ENCODE measurements around the gene KCNH2. TPM values are rescaled to one million over a fixed set of nuclear protein-coding genes. Genes with fewer than 3 reads are reported as not detected.

Gene KCNH2
- total RNA-seq, 2 donors from 2014 or later = 3.6 to 5.3 TPM

GRCh38 chr7:150983893-150984368 is 5.8 kb upstream of the KCNH2 start:
- Histone ChIP-seq H3K27me3 (peaks cover 0 to 2% of the 10 kb centered on the region in 2 donors), H3K4me1 (peaks cover 4% of the 10 kb centered on the region), H3K9me3 (no peaks in the 10 kb centered on the region), H3K4me3 (no peak overlapping the region), H3K27ac (no peak overlapping the region), H3K36me3 (replicated peaks in 1 of 2; ENCODE audit: insufficient read depth in 1 of 2, low read depth in 2 of 2) (no peaks in the 10 kb centered on the region)
- TF ChIP-seq CTCF (IDR thresholded peaks at IDR 0.05) = no peak
- TF ChIP-seq POLR2A (IDR thresholded peaks at IDR 0.05) = no peak
- ATAC-seq = no peak
- peak in 3 of 4 donors; percentile 31 to 51 (median 49) for DNase-seq
- intact Hi-C loops (cut with DNase I) = no loop called here
- WGBS, 2 donors = 10 to 21% methylated on average over 2 of the region's 2 CpGs

GRCh38 chr7:150982351-150982750 is 4.2 kb upstream of the KCNH2 start:
- ATAC-seq (no peak), DNase-seq (no peak)
- Histone ChIP-seq H3K36me3 (replicated peaks in 1 of 2; ENCODE audit: insufficient read depth in 1 of 2, low read depth in 2 of 2) (no peaks in the 10 kb centered on the region), H3K4me1 (peaks cover 16% of the 10 kb centered on the region), H3K27me3 (peaks cover 0 to 11% of the 10 kb centered on the region in 2 donors), H3K4me3 (no peak overlapping the region), H3K27ac (no peak overlapping the region), H3K9me3 (no peaks in the 10 kb centered on the region)
- intact Hi-C loops (cut with DNase I) = no loop called here
- TF ChIP-seq POLR2A (IDR thresholded peaks at IDR 0.05) (no peak), CTCF (IDR thresholded peaks at IDR 0.05) (no peak)
- WGBS, 2 donors = 28 to 31% methylated on average over 3 of the region's 3 CpGs

- H3K27me3 ChIP-seq = peaks cover 0 to 18% of the 10 kb centered on the region in 2 donors
- H3K4me3 ChIP-seq = no peak overlapping the region
- intact Hi-C loops (cut with DNase I) = no loop called here
- no peak for TF ChIP-seq POLR2A (IDR thresholded peaks at IDR 0.05)
- no peak for TF ChIP-seq CTCF (IDR thresholded peaks at IDR 0.05)
- H3K36me3 ChIP-seq (replicated peaks in 1 of 2; ENCODE audit: insufficient read depth in 1 of 2, low read depth in 2 of 2) = no peaks in the 10 kb centered on the region
- DNase-seq = no peak
- peaks cover 18% of the 10 kb centered on the region for H3K4me1 ChIP-seq
- H3K27ac ChIP-seq = no peak overlapping the region
- ATAC-seq = no peak
- no peaks in the 10 kb centered on the region for H3K9me3 ChIP-seq
- WGBS, 2 donors = 46 to 59% methylated on average over 6 of the region's 6 CpGs
Observed at GRCh38 chr7:150981644-150982043, 3.5 kb upstream of the KCNH2 start.

GRCh38 chr7:150980663-150981062 is 2.5 kb upstream of the KCNH2 start:
- H3K9me3 ChIP-seq = no peaks in the 10 kb centered on the region
- H3K27ac ChIP-seq = no peak overlapping the region
- peaks cover 18% of the 10 kb centered on the region for H3K4me1 ChIP-seq
- no peak for TF ChIP-seq POLR2A (IDR thresholded peaks at IDR 0.05)
- no peak for TF ChIP-seq CTCF (IDR thresholded peaks at IDR 0.05)
- H3K4me3 ChIP-seq = no peak overlapping the region
- DNase-seq = no peak
- ATAC-seq = no peak
- no peaks in the 10 kb centered on the region for H3K36me3 ChIP-seq (replicated peaks in 1 of 2; ENCODE audit: insufficient read depth in 1 of 2, low read depth in 2 of 2)
- intact Hi-C loops (cut with DNase I) = no loop called here
- peaks cover 0 to 25% of the 10 kb centered on the region in 2 donors for H3K27me3 ChIP-seq
- WGBS, 2 donors = 46 to 62% methylated on average over 2 of the region's 2 CpGs

GRCh38 chr7:150979713-150980390 is 1.7 kb upstream of the KCNH2 start:
- Histone ChIP-seq H3K4me3 (no peak overlapping the region), H3K4me1 (peaks cover 25% of the 10 kb centered on the region), H3K27ac (no peak overlapping the region), H3K27me3 (peaks cover 0 to 25% of the 10 kb centered on the region in 2 donors), H3K9me3 (no peaks in the 10 kb centered on the region), H3K36me3 (replicated peaks in 1 of 2; ENCODE audit: insufficient read depth in 1 of 2, low read depth in 2 of 2) (no peaks in the 10 kb centered on the region)
- no peak for TF ChIP-seq POLR2A (IDR thresholded peaks at IDR 0.05)
- TF ChIP-seq CTCF (IDR thresholded peaks at IDR 0.05) = no peak
- 14 to 29% methylated on average over 4 to 7 of the region's 7 CpGs for WGBS, 2 donors
- no peak for DNase-seq
- intact Hi-C loops (cut with DNase I) = no loop called here
- no peak for ATAC-seq

Measured in body of pancreas (tissue), 4 donors.